Activated CD8-positive, alpha-beta memory T cell treated with anti-CD3 and anti-CD28 coated beads, Interleukin-2, amount 50 U/mL, for 4 hours (primary cell): ENCODE data around the gene RIBC1.
A peak's percentile ranks its signal among the peaks of the same experiment; 100 is the strongest.
"Not testable (repeated sequence)": the region's sequence is repeated elsewhere in the genome, so short reads cannot be mapped to it uniquely, and the experiment has no call there.

ENCODE experiments used
- DNase-seq: peaks from one replicate; pipeline ENCODE4 v3.0.0-alpha.2; 2020

RIBC1 gene

DNA sequence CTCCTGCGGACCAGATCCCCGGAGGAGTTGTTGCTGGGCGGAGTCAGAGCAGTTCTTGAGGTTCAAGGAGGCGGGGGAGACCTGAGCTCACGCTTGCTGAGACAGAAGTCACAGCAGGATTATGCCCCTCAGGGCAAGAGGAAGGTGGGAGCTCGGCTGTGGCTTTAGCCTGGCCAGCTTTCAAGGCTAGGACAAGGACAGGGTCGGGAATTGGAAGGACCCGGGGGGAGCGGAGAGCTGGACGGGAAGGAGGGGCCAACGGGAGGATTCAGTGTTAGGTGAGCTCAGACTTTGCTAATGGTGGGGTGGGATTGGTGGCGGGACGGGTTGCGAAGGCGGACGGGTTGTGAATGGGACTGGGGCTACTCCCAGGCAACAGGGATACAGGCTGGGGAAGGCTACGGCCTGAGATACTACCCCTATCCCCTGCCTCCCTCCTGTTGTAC is at the start of gene RIBC1:
RIBC1 (plus strand) TSS at position 13 of the 446 bp plus-strand sequence. CDS start 3,404 bp downstream, outside the sequence.
- no peak for DNase-seq

DNA sequence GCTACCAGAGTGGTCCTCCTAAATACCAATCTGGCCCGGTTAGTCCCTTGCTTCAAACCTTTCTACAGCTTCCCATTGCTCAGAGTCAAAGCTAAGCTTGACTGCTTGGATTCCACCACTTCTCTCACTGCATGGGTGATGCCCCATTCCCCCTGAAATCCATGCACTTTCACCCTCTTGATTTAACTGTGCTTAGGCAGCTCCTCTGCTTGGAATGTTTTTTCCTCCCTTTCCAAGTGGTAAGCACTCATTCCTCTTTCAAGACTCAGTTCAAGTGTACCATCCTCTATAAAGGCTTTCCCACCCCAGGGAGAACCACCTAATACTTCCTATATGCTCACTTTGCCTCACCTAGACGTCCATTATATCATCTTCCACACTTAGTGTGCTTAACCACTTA is 49.4 kb upstream of the RIBC1 start:
- no peak for DNase-seq

DNA sequence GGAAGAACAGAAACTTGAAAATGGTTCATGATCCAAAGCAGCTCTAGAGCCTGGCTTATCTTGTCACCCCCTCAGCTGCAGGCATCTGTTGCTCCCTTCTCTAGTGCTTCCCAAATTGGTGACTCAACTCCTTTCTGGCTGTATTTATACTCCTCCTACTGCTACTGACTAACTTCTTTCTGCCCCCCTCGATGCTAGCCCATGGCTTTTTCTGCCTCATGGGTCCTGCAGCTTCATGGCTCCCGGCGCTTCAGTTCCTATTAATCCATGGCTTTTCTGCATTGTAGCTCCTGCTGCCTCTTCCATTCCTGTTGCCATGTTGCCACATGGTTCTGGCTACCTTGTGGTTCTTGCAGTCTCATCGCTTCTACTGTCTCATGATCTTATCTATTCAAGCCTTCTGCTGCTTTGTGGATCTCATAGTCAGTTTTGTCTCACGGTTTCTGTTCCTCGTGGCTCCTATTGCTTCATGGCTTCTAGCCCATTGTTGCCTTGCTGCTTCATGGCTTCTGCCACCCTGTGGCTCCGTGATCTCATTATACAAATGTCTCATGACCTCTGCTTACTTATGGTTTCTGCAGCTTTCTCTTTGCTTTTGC is 48.4 kb upstream of the RIBC1 start:
- no peak for DNase-seq

DNA sequence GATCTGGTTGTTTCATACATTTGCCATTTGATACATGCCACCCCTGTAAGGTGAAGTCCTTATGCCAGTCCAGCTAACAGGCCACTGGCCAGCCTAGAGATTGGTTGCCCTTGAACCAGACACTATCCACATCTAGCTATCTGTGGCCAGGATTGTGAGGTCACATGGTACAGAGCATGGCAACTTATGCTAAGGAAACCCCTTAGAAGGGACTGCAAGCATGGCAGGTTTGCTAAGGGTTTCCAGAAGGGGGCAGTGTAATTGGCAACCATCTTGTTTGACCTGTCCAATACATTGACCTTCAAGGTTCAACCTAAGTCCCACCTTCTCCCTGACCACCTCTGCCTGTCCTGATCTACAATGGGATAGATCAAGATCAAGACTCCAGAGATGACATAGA is 47.8 kb upstream of the RIBC1 start:
- DNase-seq = no peak

DNA sequence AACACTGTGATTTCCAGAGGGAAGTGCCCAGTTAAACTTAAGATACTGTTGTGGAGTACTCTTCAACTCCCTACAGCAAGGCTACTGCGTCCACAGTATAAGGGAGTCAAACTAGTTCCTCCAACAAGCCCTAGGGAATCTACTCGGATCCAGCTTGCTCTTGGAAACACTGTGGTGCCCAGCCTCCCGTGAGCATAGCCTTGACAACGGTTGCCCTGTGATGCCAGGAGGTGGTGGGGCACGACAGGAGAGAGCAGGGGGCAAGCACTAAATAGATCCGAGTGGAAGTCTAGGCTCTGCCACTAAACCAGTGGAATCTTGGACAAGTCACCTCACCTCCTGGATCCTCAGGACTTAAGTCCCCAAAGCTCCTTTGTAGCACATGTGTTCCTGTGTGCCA is 45.8 kb upstream of the RIBC1 start:
- DNase-seq = no peak

DNA sequence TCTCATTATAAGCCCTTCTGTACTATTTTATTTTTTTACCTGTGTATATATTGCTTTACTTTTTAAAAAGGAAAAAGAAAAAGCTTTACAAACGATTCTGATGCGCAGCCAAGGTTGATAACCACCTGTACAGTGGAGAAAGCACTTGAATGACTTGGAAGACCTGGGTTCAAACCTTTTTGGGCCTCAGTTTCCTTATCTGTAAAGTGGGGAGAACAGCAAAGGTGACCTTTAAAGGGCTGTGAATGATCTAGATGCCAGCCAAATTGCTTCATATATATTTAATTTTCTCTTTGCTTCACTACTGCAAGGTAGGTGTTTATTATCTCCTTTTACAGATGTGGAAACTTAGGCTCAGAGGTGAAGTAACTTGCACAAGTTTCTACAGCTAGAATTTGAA is 45.2 kb upstream of the RIBC1 start:
- DNase-seq = no peak

DNA sequence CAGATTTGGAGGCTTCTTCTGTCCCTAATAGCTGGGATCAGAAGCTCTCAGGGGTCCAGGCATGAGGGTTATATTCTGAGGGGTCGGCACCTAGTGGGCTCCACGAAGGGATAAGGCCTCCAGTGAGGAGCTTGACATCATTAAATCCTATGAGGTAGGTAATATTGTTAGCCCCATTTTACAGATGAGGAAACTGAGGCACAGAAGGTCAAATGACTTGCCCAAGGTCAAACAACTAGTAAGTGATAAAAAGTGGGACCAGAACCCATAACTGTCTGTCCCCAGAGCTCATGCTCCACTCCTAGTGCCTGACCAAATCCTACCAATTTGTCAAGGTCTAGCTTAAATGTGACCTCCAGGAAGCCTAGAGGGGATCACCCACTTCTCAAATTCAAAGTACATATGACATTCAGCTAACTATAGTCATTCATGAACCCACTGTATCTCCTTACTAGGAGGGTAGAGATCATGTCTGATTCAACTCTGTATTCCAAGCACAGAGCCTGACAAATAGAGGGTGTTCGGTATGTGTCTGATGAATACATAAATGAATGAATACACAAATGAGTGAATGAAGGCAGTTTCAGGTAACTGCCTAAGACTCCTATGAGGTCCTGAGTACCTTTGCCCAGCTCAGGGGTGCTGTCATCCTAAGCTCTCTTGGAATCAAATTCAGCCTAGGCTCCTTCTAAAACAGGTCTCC is 43.5 kb upstream of the RIBC1 start:
- no peak for DNase-seq

DNA sequence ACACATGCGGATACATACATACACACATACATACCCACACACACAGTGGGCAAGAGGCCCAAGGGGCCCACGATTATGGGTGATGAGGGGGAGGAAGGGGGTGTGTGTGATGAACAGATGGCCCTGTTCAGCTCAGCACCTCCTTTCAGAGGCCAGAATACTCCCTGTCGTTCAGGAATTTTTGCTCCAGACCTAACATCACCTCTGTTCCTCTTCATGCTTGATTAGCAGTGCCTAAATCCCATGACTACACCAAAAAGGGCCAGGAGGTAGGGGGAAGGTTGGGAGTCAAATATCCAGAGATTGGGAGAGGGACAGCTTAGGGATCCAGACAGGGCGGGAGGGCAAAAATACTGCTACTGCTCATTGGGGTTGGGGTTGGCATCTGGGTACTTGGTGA is 42.9 kb upstream of the RIBC1 start:
- no peak for DNase-seq

DNA sequence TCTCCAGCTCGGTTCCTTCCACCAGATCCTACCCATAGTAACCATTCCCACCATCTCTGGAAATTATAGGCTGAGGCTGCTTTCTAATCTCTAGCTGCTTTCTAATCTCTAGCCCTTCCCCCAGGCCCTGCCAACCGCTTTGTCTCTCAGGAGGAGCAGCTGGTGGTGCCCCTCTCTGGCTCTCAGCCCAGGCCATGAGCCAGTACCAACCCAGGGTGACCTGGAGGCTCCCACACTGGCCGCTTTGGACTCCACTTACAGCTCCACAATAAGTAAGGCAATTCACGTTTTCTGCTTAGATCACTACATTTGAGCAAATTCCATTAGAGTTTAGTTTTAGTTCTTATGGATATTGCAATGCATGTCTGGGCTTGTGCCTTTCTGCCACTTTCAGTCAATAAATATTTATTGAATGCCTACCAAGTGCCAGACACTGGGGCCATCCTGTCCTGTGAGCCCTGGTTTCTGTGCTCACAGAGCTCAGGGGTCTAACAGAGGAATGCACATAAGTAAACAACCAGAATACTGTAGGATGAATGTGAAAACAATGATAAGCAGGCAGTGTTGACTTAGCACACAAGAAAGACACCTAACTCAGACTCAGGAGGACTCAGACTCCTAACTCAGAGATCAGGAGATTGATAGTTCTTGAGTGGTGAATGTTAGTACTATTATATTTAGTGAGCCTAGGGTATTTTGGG is 39.1 kb upstream of the RIBC1 start:
- DNase-seq = no peak

DNA sequence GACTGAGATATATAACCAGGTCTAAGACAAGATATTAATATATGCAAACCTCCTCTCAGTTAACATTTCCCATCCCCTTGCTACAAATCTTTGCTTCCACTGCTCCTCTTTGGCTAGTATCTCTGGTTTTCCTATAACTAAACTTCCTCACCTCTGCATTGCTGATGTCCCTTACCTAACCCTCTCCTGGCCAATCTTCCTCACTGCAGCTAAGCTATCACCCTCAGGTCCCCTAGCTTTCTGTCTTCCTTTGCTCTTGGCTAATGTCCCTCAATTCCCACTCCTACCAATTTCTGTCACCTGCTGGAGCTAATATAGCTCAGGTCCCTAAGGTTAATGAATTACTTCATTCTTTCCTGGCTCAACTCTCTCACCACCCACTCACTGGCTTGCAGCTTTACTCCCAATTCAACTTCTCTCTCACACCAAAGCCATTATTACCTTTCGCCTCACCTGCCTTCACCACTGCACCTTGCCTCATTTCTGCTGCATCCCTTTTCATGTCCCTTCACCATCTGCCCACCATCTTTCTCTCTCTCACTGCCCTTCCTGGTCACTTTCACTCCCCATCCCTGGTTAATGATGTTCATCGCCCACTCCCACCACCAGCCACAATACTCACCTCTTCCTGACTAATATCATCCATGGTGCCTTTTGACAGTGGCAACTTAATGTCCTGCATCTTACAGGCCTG is 26.9 kb upstream of the RIBC1 start:
- DNase-seq = no peak

DNA sequence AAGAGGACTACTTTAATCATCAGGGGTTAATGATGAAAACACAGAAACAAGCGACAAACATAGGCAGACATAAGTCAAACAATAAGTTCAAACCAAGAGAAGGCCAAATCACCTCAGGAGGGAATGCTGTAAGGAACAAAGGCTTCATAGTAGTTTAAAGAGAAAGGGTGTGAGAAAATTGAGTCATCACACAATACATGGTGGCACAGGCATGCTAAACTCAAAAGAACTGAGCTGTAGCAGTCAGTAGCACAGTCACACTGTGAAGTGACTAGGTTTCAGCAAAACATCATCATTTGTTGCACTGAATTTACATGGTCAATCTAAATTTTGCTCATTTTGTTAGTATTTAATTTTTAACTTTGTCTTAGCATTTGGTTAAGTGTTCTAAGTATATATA is 24.5 kb upstream of the RIBC1 start:
- no peak for DNase-seq

DNA sequence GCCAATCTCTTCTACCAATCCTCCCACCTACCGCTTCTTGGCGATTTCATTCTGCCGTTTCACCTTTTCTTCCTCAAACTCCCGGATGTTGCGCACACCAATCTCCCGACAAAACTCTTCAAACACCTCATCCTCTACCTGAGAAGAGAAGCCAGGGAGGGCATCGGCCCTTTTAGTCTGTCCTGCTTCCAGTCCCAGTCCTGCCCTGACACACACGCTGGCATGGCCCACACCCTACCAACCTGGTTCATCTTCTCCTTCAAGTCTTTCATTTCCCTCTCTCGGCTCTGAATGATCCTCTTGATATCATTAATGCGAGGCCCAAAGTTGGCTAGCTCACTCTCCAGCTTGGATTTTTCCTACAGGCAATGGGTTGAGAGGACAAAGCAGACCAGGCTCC is 19.1 kb upstream of the RIBC1 start:
- no peak for DNase-seq

DNA sequence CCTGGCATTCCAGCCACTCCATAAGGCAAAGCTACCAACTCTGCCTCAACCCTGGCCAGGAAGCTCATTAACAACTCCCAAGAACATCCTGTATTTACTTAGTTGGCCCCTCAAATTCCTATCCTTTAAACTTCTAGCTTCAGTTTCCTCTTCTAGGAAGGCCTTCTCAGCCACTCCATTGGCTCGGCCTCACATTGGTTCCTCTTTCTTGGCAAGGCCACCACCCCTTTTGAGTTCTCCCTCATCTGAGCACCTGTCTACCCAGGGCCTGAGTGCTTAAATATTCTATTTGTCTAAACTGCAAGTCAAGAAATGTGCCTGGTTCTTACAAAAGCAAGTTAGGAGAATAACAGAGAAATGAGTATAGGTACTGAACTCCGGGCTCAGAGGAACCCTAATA is 10.2 kb upstream of the RIBC1 start:
- DNase-seq = no peak

DNA sequence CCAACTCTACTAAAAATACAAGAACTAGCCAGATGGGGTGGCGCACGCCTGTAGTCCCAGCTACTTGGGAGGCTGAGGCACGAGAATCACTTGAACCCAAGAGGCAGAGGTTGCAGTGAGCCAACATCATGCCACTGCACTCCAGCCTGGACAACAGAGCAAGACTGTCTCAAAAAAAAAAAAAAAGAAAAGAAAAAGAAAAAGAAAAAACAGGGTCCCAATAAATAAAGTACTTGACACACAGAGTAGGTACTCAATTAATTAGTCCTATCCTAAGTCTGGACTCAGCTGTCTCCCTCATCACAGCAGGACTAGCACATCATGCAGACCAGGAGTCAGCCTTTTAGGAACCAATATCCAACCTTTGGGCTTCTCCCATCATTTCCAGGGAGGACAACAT is 2.3 kb upstream of the RIBC1 start:
- not testable (repeated sequence) for DNase-seq

DNA sequence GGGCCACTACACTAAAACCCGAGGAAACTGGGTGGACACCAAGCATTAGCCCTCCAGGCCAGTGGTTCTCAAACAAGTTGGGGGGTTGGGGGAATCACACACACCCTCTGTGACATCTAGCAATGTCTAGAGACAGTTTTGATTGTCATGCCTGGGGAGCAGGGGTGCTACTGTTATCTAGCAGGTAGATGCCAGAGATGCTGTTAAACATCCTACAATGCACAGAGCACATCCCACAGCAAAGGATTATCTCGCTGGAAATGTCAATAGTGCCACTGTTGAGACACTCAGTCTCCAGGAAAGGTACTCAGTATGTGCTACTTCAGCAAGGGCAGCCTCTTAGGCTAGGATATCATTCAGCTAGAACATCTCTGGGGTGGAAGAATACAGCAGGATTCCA is 1.5 kb upstream of the RIBC1 start:
- DNase-seq = no peak

DNA sequence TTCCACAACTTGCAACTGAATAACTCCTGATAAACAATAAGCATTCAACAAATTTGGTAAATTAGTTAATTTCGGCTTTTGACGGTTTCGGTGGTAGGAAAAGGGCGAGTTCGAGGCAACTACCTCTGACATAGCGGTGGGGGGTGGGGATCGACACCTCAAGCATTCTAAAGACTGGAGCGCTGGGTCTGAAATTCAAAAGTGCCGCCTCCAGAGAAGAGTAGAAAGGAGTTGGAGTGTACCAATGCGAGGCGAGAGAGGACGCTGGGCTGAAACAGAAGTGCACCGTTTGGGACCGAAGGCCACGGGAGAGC is 944 bp upstream of the RIBC1 start:
- DNase-seq = no peak

DNA sequence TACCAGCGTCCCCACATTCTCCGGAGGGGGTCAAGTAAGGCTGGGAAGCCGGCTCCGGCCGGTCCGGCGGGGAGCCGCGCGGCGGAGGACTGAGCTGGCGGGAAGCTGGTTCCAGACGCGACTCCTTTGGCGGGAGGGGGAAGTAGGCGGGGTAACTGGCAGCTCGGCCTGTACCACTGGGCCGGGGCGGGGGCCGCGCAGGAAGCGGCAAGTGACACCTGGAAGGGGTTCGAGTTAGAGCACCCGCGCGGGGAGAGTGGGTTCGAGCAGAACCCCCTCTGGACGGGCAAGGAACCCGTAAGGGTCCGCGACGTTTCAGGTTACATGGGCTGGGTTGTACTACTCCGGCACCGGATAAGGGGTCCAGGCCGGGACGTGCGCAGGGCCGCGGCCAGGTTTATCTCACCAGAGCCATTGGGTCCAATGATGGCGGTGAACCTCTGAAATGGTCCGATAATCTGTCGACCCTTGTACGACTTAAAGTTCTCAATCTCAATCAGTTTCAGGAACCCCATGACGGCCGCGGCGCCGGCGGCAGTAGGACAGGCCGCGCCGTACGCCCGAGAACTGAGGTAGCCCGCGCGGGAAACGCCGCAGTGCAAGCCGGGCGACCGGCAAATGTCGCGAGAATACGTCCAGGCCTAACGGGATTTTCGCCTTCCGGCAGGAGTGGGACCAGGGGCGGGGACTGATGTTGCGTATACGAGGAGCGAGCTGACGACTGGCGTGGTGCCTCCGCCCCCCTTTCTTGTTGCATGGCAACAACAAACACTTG is 400 bp upstream of the RIBC1 start, which contains the start of gene SMC1A:
SMC1A (minus strand) TSS at position 569 of the 775 bp plus-strand sequence; CDS start at position 515, 54 bp downstream.
- DNase-seq = peak; percentile 98

DNA sequence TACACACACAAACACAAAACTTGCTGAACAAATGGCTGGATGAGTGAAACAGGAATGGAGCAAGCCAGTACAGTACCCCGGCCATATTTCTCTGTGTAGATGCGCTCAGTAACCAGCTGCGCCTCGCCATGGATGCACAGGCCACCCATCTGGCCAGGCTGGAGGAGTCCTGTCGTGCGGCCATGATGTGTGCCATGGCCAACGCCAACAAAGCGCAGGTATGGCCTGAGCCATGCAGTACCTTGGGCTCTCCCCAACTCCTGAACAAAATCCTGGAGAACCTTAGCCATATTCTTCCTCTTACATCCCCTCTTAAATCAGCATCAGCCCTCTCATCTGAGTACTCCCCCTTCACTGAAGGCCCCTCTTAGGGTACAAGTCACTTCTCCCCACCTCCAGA is 7.1 kb downstream of the RIBC1 start:
- no peak for DNase-seq

DNA sequence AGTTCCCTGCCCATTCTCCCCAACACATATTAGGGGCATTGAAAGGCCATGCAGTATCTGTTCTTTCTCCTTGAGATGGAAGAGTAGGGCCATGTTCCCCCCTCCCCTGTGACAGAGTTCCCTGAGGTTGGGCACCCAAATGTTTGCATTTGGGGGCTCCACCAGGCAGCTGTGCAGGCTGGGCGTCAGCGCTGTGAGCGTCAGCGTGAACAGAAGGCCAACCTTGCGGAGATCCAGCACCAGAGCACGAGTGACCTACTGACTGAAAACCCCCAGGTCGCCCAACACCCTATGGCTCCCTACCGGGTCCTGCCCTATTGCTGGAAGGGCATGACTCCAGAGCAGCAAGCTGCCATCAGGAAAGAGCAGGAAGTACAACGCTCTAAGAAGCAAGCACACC is 7.6 kb downstream of the RIBC1 start:
- DNase-seq = no peak

DNA sequence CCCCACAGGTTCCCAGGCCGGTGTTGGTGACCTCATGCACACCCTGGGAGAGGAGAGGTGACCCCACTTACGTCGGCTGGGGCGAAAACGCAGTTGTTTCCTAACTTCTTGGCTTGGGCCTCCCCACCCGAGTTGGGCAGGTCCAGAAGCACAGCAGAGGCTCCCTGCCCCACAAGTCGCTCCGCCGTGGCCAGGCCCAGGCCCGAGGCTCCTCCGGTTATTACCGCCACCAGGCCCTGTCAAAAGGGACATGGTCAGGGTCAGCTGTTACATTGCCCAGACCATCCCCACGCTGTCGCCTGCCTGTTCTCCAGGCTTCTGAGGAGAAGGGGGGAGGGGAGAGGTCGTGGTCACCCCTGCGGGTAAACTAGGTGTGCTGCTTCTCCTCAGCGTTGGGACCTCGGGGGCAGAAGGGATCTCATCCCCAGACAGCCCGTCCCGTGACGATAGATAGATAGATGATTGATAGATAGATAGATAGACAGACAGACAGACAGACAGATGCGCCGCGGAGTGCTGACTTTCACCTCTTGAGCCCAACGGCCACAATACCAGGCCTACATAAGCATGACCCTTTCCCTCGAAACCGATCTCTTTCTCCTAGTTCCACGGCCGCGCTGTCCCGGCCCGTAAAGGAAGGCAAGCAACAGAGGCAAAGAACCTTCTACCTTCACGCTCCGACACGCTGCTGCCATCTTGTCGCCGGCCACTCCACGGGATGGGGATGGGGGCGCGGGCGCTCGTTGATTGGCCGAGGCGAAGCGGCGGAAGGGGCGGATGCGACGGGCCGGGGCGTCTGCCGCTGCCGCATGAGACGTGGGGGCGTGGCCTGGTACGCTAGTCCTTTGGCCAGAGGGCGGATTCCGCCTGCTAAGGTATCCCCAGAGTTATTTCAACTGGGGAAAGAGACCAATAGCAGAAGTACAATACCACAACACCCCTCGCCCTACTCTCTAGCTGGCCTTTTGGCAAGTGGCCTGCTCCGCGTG is 11.3 kb downstream of the RIBC1 start, which contains the start of gene HSD17B10:
HSD17B10 (minus strand) TSS at position 720 of the 989 bp plus-strand sequence; CDS start at position 695, 25 bp downstream.
- peak; percentile 86 for DNase-seq

DNA sequence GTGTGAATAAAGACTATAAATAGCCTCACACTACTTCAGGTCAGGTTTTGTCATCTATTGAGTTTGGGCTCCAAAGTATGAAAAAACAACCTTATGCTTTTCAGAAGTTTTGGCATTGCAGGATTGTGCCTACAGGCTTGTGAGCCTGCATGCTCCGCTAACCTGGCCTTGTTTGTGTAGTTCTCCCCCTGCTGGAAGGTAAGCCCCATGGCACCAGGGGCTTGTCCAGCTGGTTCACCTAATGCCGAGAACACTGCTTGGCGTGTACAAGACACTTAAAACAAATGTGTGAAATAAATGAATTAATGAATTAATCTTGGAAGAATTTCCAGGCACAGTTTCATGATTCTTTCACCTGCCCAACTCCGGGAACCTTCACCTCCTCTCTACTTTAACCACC is 13.3 kb downstream of the RIBC1 start:
- peak; percentile 63 for DNase-seq
